Measurements from ENCODE around the gene RBCK1. TPM values are rescaled to one million over a fixed set of nuclear protein-coding genes. Genes with fewer than 3 reads are reported as not detected.
A peak's percentile ranks its signal among the peaks of the same experiment; 100 is the strongest.
"Not testable (repeated sequence)": the region's sequence is repeated elsewhere in the genome, so short reads cannot be mapped to it uniquely, and the experiment has no call there.

RBCK1 gene
- total and polyA plus RNA-seq, 10 donors: 78.6 to 152 (median 102) TPM

GRCh38 chr20:373171-373890 is 34.8 kb upstream of the RBCK1 start:
- Histone ChIP-seq H3K27me3 (replicated peaks in 1 of 7) (no peaks in the 10 kb centered on the region), H3K27ac (peak overlapping the region in 6 of 8 donors; percentile 11 to 81 (median 70)), H3K4me3 (no peak overlapping the region), H3K4me1 (peaks cover 0 to 41% (median 28%) of the 10 kb centered on the region in 6 donors), H3K36me3 (no peaks in the 10 kb centered on the region), H3K9me3 (no peaks in the 10 kb centered on the region)
- intact Hi-C loops (cut with DNase I; ENCODE audit: low total_unique reads): no loop called here
- TF ChIP-seq POLR2AphosphoS5 (IDR thresholded peaks at IDR 0.05) (peak in 1 of 3 donors; percentile 36), POLR2A (IDR thresholded peaks at IDR 0.05) (no peak)
- WGBS, 5 donors: 42 to 70% (median 63%) methylated on average over 7 to 9 of the region's 9 CpGs
- peak; percentile 82 for DNase-seq

DNA sequence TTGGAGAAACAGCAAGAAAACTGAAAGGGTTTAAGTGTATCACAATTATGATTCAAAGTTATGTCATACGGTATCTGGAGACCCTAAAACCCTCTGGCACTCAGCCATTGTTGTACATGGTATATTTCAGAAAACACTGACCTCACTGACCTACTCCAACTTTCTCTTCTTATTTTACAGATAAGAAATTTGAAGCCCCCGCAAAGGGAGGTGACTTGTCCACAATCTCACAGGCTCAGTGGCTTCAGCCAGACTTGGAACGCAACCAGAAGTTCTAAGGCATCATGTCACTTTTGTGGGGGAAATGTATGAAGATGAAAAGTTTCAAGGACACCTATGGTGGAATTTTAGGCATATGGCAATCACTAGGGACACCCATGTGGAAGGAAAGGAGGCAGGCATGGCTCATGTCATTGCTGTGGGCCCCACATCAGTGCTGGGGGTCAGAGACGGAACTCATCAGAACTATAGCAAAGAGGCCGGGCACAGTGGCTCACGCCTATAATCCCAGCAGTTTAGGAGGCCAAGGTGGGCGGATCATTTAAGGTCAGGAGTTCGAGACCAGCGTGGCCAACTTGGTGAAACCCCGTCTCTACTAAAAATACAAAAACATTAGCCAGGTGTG is 32.7 kb upstream of the RBCK1 start:
- H3K36me3 ChIP-seq: no peaks in the 10 kb centered on the region
- H3K27me3 ChIP-seq (replicated peaks in 1 of 7): no peaks in the 10 kb centered on the region
- WGBS, 5 donors: 85 to 96% (median 91%) methylated on average over 10 of the region's 10 CpGs
- no peak for TF ChIP-seq POLR2AphosphoS5 (IDR thresholded peaks at IDR 0.05)
- TF ChIP-seq POLR2A (IDR thresholded peaks at IDR 0.05): no peak
- TF ChIP-seq, protein P1, sequence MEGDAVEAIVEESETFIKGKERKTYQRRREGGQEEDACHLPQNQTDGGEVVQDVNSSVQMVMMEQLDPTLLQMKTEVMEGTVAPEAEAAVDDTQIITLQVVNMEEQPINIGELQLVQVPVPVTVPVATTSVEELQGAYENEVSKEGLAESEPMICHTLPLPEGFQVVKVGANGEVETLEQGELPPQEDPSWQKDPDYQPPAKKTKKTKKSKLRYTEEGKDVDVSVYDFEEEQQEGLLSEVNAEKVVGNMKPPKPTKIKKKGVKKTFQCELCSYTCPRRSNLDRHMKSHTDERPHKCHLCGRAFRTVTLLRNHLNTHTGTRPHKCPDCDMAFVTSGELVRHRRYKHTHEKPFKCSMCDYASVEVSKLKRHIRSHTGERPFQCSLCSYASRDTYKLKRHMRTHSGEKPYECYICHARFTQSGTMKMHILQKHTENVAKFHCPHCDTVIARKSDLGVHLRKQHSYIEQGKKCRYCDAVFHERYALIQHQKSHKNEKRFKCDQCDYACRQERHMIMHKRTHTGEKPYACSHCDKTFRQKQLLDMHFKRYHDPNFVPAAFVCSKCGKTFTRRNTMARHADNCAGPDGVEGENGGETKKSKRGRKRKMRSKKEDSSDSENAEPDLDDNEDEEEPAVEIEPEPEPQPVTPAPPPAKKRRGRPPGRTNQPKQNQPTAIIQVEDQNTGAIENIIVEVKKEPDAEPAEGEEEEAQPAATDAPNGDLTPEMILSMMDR (IDR thresholded peaks at IDR 0.05 in 8 of 11, conservative IDR thresholded peaks at IDR 0.05 in 3 of 11): no peak
- intact Hi-C loops (cut with DNase I; ENCODE audit: low total_unique reads): no loop called here
- no peaks in the 10 kb centered on the region for H3K9me3 ChIP-seq
- no peak overlapping the region for H3K27ac ChIP-seq
- no peak for DNase-seq
- peaks cover 0 to 42% (median 28%) of the 10 kb centered on the region in 6 donors for H3K4me1 ChIP-seq
- no peak overlapping the region for H3K4me3 ChIP-seq

GRCh38 chr20:376089-376488 is 32.0 kb upstream of the RBCK1 start:
- H3K4me1 ChIP-seq: peaks cover 0 to 42% (median 23%) of the 10 kb centered on the region in 6 donors
- DNase-seq: no peak
- 24 to 49% (median 39%) methylated on average over 2 of the region's 2 CpGs for WGBS, 5 donors
- no peaks in the 10 kb centered on the region for H3K9me3 ChIP-seq
- no peak overlapping the region for H3K4me3 ChIP-seq
- no peaks in the 10 kb centered on the region for H3K27me3 ChIP-seq (replicated peaks in 1 of 7)
- no peak overlapping the region for H3K27ac ChIP-seq
- intact Hi-C loops (cut with DNase I; ENCODE audit: low total_unique reads): no loop called here
- H3K36me3 ChIP-seq: no peaks in the 10 kb centered on the region
- TF ChIP-seq, protein P1 (IDR thresholded peaks at IDR 0.05 in 8 of 11, conservative IDR thresholded peaks at IDR 0.05 in 3 of 11): no peak
- no peak for TF ChIP-seq POLR2AphosphoS5 (IDR thresholded peaks at IDR 0.05)
- no peak for TF ChIP-seq POLR2A (IDR thresholded peaks at IDR 0.05)

- Histone ChIP-seq H3K27me3 (replicated peaks in 1 of 7) (no peaks in the 10 kb centered on the region), H3K27ac (no peak overlapping the region), H3K9me3 (no peaks in the 10 kb centered on the region), H3K4me3 (no peak overlapping the region), H3K36me3 (no peaks in the 10 kb centered on the region), H3K4me1 (peaks cover 0 to 42% (median 19%) of the 10 kb centered on the region in 6 donors)
- no peak for DNase-seq
- intact Hi-C loops (cut with DNase I; ENCODE audit: low total_unique reads): no loop called here
- WGBS, 5 donors: 57 to 85% (median 71%) methylated on average over 2 of the region's 2 CpGs
- no peak for TF ChIP-seq POLR2A (IDR thresholded peaks at IDR 0.05)
- TF ChIP-seq POLR2AphosphoS5 (IDR thresholded peaks at IDR 0.05): no peak
- TF ChIP-seq, protein P1 (IDR thresholded peaks at IDR 0.05 in 8 of 11, conservative IDR thresholded peaks at IDR 0.05 in 3 of 11): no peak
These were observed 31.3 kb upstream of the RBCK1 start for GRCh38 chr20:376750-377149.

DNA sequence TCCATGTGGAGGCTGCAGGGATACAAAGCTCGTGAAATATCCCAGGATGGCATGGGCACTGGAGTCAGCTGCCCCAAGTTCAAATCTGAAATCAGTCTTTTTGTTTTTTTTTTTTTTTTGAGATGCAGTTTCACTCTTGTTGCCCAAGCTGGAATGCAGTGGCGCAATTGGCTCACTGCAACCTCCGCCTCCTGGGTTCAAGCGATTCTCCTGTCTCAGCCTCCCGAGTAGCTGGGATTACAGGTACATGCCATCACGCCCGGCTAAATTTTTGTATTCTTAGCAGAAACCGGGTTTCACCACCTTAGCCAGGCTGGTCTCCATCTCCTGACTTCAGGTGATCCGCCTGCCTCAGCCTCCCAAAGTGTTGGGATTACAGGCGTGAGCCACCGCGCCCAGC is 30.5 kb upstream of the RBCK1 start:
- DNase-seq; H3K27ac ChIP-seq; H3K27me3 ChIP-seq (replicated peaks in 1 of 7); intact Hi-C loops (cut with DNase I; ENCODE audit: low total_unique reads); H3K36me3 ChIP-seq; H3K9me3 ChIP-seq; H3K4me3 ChIP-seq: not testable (repeated sequence)
- peaks cover 3 to 42% (median 17%) of the 10 kb centered on the region in 6 donors for H3K4me1 ChIP-seq
- WGBS, 5 donors: 84 to 94% (median 89%) methylated on average over 12 of the region's 12 CpGs
